Testis (tissue), 2 donors: Measurements from ENCODE around the gene ZNF775.

ENCODE experiments used
- CTCF ChIP-seq, 3 experiments: fragments of 450-650 bp in 2 of 3; fragments of 200-600 bp in 1 of 3; sonication (generic) in 1 of 3; IDR thresholded peaks; one replicate each; pipeline ENCODE4 v1.5.1; 2016 to 2019; ENCODE audit warnings: antibody characterized with exemption in 3 of 3, mild to moderate bottlenecking in 2 of 3, moderate library complexity in 1 of 3
- POLR2A ChIP-seq: fragments of 450-650 bp; IDR thresholded peaks from one replicate; pipeline ENCODE4 v1.6.1; 2017; ENCODE audit warnings: antibody characterized with exemption, mild to moderate bottlenecking, moderate library complexity

- no peak for TF ChIP-seq CTCF (IDR thresholded peaks at IDR 0.05)
- no peak for TF ChIP-seq POLR2A
These were observed 2.6 kb downstream of the ZNF775 start for GRCh38 chr7:150381785-150382122.
